Measurements from ENCODE around the gene TMEM106B.
"Not testable (repeated sequence)": the region's sequence is repeated elsewhere in the genome, so short reads cannot be mapped to it uniquely, and the experiment has no call there.

The TMEM106B gene

DNA sequence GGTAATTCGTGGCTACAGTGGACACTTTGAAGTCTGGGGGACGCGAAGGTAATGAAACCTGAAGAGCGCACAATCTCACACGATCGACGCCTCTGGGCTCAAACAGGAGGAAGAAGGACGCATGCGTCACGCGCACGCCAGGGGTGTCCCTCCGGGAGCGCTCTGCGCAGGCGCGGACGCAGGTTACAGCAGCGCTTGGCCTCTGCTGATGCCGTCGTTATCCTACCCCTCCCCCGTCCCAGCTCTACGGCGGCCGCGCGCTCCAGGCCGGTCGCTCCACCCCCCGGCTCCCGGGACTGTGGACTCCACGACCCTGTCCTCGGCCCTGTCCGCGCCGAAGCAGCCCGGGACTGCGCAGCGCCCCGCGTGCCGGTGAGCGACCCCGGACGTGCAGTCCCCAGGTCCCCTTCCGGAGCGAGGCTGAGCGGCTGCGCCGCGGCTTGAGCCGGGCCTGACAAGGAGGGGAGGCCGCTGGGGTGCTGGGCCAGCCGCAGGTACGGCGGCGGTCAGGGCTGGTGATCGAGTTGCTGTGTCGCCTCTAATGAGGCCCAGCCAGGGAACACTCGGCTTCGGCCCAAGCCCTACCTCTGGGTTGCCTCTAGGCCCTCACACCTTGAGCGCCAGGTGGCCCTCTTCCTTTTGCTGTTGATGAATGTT is at the start of gene TMEM106B:
Gene TMEM106B (plus strand): TSS at position 241 of the 657 bp plus-strand sequence. CDS start 3,517 bp downstream, outside the sequence.
- peak; percentile 97 for DNase-seq

DNA sequence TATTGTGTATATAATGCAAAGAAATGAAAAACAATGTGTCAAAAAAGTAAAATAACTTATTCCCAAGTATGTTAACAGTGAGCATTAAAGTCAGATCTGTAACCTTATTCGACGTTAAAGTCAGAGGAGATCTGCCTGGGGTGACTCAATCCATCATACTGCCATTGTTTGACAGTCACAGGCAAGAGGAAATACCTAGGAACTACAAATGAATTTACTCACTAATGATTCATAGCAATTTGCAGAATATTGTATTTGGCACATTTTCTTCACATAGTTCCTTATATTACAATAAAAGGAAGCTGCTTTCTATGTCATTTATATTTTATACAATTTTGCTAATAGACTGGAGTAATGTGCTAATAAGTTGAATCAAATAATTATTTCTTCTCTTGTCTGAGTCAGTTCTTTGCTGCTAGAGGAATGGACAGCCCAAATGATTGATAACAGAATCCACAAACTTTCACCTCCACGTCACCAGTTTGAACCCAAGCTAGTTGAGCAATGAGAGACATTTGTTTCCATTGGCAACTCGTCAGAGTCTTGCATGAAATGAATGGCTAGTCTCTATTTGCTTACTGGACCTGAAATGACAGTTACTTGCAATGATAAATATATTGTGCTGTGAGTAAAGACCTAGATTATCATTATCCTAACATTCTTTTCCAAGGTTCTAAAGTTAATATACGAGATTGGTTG is 48.5 kb upstream of the TMEM106B start:
- peak; percentile 2 for DNase-seq

DNA sequence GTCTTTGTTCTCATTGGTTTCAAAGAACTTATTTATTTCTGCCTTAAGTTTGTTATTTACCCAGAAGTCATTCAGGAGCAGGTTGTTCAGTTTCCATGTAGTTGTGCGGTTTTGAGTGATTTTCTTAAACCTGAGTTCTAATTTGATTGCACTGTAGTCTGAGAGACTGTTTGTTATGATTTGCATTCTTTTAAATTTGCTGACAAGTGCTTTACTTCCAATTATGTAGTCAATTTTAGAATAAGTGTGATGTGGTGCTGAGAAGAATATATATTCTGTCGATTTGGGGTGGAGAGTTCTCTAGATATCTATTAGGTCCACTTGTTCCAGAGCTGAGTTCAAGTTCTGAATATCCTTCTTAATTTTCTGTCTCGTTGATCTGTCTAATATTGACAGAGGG is 43.0 kb upstream of the TMEM106B start:
- DNase-seq, result not testable (repeated sequence)

DNA sequence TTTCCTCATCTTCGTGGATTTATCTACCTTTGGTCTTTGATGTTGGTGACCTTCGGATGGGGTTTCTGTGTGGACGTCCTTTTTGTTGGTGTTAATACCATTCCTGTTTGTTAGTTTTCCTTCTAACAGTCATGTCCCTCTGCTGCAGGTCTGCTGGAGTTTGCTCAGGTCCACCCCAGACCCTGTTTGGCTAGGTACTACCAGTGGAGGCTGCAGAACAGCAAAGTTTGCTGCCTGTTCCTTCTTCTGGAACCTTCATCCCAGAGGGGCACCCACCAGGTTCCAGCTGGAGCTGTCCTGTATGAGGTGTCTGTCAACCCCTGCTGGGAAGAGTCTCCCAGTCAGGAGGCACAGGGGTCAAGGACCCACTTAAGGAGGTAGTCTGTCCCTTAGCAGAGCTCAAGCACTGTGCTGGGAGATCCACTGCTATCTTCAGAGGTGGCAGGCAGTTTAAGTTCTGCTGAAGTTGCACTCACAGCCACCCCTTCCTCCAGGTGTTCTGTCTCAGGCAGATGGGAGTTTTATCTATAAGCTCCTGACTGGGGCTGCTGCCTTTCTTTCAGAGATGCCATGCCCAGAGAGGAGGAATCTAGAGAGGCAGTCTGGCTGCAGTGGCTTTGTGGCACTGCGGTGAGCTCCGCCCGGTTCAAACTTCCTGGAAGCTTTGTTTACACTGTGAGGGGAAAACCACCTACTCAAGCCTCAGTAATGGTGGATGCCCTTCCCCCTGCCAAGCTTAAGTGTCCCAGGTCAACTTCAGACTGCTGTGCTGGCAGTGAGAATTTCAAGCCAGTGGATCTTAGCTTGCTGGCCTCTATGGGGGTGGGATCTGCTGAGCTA is 40.9 kb upstream of the TMEM106B start:
- not testable (repeated sequence) for DNase-seq

DNA sequence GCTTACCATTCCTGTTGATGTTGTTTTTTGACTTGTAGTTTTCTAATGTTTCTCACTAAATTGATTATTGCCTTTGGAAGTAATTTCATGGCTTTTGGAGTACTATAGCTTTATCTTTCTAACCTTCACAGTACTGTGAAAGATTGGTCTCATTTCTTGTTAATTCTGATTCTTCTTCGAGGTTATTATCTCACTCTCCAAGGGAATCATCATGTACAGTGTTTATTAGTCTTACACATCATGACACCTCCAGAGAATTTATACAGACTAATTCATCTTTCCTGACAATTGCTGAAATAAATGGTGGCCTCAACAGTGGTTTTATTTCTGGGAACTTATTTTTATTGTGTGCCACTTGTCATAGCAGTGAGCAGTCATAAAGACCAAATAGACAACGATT is 37.4 kb upstream of the TMEM106B start:
- DNase-seq, result no peak

DNA sequence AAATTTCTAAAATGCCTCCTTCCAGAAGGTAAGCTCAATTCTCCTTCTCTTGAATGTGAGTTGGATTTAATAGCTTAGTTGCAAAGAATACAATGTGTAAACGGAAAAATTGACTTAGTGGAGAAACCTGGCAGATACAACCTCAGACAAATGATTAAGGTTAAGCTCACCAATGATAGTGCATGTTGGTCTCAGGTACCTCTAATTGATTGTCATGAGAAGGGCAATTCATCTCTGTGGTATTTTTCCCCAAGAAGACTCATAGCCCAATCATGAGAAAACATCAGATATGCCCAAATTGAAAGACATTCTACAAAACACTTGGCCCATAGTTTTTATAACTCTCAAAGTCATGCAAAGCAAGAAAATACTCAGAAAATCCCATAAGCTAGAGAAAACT is 36.2 kb upstream of the TMEM106B start:
- DNase-seq, result no peak

DNA sequence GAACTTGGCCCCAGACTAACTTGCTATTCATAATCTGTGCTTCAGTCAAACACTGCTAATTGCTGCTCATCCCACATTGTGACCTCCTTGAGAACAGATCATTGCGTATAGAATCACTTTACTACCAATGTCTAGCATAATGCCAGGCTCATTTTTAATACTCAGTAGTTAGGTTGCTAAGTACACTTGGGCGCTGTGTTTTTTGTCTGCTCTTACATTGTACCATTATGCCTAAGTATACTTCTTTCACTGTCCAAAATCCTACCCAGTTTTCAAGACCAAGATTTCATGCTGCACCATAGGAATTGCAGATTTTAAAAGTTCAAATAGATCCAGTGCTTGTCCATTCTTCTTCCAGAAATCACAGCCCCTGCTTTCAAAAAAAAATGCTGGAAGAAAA is 32.8 kb upstream of the TMEM106B start:
- DNase-seq, result no peak

DNA sequence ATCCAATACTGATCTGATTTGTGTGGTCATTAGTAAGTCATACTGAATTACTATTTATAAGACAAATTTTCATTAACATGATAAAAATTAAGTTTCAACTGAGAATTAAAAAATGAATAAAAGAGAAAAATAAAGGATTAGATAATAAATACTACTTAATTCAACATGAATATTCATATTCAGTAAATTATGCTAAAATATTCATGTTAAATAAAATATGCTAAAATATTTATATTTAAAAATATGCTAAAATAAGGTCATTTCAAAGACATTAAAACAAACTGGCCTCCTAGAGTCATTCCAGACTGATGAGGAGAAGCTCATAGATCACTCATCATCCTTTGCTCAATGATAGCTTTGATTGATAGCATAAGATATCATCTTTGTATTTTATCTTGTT is 16.7 kb upstream of the TMEM106B start:
- no peak for DNase-seq

DNA sequence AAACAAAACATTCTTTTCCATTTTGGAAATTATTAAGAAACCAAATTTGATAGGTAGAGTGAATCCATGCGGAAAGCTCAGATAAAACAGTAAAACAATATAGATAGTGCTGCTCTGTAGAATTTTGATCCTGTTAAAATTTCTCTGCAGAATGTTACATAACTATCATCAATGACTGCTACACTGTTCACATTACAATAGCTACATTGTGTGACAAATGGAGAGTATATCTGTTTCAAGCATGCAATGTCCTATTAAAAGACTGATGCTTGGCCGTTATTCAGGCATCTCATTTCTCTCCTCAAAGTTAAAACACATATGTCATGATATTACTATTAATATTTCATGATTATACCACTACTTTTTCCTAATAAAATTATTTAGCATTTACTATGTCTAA is 14.7 kb upstream of the TMEM106B start:
- DNase-seq, result no peak

DNA sequence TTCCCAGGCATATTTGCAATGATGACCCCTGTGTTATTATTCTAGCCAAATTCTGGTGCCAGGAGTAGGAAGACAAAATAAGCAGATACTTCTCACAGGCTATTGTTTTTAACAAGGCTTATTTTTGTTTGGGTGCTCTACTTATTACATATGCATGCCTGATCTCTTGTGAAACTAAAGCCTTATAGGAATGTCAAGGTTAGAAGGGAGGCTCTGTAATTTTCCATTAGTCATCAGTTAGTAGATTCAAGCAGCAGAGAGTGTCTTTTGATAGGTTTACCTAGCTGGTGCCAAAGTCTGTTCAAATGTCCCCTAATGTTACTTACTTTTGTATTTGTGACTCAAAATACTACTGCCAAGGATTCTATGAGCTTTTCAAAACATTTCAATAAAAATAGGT is 11.7 kb upstream of the TMEM106B start:
- no peak for DNase-seq

DNA sequence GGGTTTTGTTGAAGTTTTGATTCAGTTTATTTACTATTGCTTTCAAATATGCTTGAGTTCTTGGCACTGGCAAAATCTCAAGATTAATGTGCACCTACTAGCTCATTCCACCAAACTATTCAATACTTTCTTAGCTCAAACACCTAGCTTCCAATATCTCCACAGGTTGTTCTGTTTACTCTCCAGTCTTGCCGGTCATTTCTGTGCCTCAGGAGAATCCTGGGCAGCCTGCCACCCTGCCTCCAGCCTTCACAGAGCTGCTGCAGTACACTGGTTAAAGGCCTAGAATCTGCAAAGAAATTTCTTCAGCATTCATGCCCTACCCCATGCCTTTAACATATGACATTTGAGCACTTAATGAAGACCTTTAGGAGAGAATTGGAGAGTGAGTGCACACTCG is 4.0 kb upstream of the TMEM106B start:
- DNase-seq, result no peak

DNA sequence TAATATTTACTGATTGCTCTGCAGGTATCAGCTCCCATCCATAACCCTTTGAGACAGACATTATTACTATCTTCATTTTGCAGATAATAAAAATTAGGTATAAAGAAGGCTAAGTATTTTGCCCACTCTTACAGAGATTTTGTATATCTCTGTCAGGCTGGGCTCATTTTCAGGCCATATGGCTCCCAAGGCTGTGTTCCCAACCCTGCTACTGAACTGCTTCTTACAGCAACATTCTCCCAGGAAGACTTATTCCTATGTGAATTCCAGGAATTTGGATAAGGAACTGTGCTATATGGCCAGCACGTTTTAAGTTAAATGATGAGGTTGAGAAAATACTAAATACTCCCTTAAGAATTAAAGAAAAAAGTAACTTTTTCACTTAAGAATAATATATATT is 1.9 kb upstream of the TMEM106B start:
- DNase-seq, result no peak

DNA sequence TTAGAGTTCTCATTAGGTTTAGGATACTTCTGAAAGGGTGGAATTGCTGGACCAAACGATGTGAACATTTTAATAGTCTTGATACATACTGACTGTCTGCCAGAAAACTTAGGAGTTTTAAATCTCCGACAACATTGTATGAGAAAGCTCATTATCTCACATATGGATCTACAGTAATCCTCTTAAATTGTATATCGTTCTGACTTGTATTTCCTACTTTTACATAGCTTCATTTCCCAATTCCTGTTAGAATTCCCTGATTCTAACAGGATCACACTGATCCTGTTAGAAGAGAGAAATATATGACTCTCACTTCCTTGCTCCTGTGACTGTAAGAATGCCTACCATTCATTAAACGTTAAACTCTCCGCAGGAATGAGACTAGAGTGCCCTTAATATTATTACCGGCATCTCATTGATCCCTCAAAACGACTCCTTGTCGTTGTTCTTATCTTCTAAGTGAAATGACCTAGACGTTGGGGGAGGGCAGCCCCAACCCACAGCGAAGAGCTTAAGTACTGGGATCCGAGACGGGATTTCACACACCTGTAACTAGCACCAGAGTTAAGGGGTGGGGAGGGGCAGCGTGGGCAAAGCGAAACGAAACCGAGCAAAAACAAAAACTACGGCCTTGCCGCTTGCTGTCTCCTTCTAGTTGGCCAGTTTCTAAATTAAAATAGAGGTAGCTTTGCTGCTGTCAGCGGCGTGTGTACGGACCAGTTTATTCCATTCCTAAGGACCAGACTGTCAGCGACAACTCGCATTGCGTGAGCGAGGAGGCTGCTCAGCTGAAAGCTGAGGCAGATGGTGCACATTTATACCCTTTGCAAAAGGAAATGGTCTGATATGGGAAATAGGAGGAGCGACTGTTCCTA is 678 bp upstream of the TMEM106B start:
- no peak for DNase-seq

DNA sequence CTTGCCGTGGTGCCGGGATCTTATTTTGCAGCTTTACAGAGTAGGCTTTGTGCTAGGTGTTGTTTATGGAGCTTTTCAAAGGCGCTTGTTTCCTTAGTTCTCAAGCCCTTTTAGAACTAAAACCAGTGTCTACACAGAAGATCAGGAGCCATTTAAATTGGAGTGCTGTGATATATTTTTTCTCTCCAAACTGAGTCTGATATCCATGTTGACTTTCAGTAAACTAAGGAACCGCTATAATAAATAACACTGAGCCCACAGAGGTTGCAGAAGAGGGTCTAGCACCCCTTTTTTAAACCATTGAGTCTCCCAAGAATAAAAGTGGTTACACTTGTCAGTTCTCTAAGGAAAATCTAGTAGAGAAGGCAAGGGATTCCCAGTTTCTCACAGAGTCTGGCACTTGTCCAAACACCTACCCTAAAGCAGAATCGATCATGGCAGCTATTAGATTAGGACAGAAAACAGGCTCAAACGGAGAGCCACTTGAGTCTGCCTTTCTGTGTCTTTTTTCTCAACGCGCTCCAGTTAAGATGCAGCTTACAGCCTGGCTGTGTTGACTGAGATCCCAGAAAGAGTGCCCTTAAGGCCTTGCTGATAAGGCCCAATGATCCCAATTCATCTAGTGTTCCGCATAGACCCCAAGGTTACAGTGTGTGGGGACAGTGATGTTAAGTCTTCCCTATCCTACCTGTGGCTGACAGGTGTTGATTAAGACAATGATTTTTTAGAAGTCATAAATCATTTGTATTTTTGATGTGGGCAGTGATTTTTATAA is 804 bp downstream of the TMEM106B start:
- peak; percentile 63 for DNase-seq

DNA sequence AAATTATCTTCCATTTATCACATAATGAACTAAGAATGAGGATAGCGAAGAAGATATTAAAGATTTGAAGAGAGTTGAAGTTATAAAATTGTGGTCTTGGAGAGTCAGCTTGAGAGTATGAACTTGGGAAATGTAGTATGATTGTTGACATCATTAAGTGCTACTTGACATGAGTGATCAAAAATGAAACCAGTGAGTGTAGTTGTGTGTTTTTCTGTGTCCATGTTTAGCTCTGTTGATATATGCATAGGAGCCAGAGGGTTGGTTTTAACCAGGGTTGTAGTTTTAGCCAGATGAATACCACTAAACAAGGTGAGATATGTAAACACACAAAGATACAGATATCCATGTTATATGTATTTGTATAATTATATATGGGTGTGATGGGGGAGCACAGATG is 6.2 kb downstream of the TMEM106B start:
- DNase-seq, result no peak

DNA sequence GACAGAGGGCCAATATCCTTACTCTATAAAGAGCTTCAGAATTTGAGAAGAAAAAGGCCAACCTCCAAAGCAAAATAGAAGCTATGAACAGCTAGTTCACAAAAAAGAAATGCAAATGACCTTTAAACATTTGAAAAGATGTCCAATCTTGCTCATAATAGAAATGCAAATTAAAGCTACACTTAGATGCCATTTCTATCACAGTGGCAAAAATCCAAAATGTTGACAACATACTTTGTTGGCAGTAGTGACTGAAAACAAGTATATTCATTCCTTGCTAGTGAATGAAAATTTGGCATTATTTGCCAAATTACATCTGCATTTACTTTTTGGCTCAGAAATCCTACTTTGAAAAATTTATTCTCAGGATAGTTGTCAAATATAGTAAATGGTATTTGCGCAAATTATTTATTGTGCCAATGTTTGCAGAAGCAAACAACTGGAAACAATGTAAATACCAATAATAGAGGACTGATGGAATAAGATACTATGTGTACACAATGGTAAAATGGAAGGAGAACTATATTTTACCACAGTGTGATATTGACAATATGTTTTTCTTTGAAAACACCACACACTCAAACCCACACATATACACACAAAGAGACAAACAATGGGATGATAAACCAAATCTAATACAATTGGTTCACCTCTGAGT is 9.4 kb downstream of the TMEM106B start:
- no peak for DNase-seq

DNA sequence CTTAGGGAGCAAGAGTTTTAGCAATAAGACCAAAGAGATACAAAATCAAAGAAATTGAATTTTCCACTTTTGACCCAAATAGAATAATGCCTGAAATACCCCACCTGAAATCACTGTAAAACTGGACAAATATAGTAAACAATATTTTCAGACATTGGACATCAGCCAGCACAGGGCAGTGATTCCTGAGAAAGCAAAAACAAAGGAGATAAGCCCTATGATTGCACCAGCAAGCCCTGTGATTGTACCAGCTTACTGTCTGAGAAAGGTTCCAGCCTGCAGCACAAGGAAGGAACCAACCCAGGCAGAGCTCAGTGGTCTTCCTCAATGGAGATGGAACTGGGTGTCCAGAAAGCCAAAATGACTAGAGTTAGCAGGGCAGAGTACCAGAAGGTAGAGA is 10.3 kb downstream of the TMEM106B start:
- no peak for DNase-seq

DNA sequence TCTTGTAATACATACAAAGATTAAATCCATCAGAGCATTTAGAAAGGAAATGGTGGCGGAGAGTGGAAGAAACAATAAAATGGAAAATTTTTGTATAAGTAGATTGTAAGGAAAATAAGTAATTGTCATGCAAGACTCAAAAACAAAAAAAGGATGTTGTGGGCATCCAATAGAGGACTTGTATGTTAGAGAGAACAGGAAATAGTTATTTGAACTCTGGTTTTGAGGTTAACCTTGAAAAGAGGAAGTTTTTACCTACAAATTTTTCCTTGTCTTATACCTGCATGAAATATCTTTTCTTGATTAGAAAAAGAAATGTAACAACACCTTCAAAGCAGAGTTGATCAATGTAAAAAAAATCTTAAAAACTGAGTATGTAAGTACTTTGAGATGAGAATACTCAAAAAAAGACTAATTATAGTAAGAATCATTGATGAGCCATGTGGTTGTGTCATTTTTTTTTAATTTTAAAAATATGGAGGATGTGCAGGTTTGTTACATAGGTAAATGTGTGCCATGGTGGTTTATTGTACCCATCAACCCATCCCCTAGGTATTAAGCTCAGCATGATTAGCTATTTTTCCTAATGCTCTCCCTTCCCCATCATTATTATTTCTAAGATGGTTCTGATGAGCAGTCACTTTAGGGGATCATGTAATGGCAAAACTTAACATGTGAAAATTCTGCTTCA is 11.9 kb downstream of the TMEM106B start:
- no peak for DNase-seq

DNA sequence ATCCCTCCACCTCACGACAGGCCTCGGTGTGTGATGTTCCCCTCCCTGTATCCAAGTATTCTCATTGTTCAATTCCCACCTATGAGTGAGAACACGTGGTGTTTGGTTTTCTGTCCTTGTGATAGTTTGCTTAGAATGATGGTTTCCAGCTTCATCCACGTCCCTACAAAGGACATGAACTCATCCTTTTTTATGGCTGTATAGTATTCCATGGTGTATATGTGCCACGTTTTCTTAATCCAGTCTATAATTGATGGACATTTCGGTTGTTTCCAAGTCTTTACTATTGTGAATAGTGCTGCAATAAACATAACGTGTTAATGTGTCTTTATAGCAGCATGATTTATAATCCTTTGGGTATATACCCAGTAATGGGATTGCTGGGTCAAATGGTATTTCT is 13.9 kb downstream of the TMEM106B start:
- not testable (repeated sequence) for DNase-seq

DNA sequence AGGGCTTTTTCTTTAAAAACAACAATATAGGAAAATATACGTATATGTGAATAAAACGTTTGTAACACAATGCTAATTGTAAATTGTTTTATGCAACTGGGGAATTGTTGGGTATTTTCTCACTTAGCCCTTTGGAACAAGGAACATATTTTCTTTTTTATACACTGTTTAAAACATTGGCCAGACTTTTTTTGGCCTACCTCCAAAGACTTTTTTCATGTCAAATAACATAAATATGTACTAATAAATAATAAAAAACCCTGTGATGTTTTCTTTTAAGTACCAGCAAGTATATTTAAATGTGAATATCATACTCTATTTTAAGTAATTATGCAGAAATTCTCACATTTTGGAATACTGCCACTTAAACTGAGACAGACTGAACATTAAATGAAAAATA is 15.7 kb downstream of the TMEM106B start:
- no peak for DNase-seq

DNA sequence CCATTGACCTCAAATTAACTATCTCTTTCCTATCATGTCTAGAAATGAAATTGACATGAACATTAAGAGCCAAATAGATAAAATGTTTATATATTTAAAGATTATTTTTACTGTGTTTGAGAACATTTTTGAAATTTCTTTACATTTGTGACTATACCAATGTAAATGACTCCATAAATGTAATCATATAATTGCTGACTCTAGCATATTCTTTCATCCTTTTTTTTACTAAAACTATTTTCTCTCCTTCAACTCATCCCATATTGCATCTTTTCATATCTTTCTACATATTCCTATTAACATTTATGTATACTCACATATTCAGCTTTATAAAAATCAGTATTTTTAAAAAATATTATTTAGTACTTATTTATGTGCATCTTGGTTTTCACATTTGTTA is 16.9 kb downstream of the TMEM106B start:
- DNase-seq, result no peak
